HL-60/S4 (cell line): ENCODE results near the gene DPYSL5.

Experiments used
- in situ Hi-C: fragments of 300-500 bp; cut with MboI; formaldehyde crosslinking; loops from 2 replicates; pipeline ENCODE4 v1.14.3; 2022; ENCODE audit warnings: low sequenced_read_pairs

The DPYSL5 gene

GRCh38 chr2:26898480-26899078 lies 50.6 kb downstream of the DPYSL5 start:
- in situ Hi-C loops: no loop called here

GRCh38 chr2:26899500-26900164 lies 51.7 kb downstream of the DPYSL5 start:
- in situ Hi-C loops: no loop called here

- in situ Hi-C loops: no loop called here
These were observed 52.9 kb downstream of the DPYSL5 start for GRCh38 chr2:26900831-26901321.

- in situ Hi-C loops: no loop called here
These were observed 53.6 kb downstream of the DPYSL5 start for GRCh38 chr2:26901326-26902183.

GRCh38 chr2:26903676-26904075 lies 55.7 kb downstream of the DPYSL5 start:
- in situ Hi-C loops: no loop called here

- in situ Hi-C loops: no loop called here
These were observed 56.9 kb downstream of the DPYSL5 start for GRCh38 chr2:26904839-26905238.

- in situ Hi-C loops: no loop called here
These were observed 57.6 kb downstream of the DPYSL5 start for GRCh38 chr2:26905341-26906198.

GRCh38 chr2:26907416-26907815 lies 59.5 kb downstream of the DPYSL5 start:
- in situ Hi-C loops: no loop called here

- in situ Hi-C loops: no loop called here
These were observed 62.2 kb downstream of the DPYSL5 start for GRCh38 chr2:26910176-26910575.

GRCh38 chr2:26911911-26912861 lies 64.3 kb downstream of the DPYSL5 start:
- in situ Hi-C loops: no loop called here

- in situ Hi-C loops: no loop called here
These were observed 65.7 kb downstream of the DPYSL5 start for GRCh38 chr2:26913606-26913998.

GRCh38 chr2:26913999-26914658 lies 66.2 kb downstream of the DPYSL5 start:
- in situ Hi-C loops: no loop called here

GRCh38 chr2:26914659-26915310 lies 66.9 kb downstream of the DPYSL5 start:
- in situ Hi-C loops: no loop called here

- in situ Hi-C loops: no loop called here
These were observed 67.4 kb downstream of the DPYSL5 start for GRCh38 chr2:26915316-26915715.

GRCh38 chr2:26916128-26916692 lies 68.3 kb downstream of the DPYSL5 start:
- in situ Hi-C loops: no loop called here

- in situ Hi-C loops: no loop called here
These were observed 69.4 kb downstream of the DPYSL5 start for GRCh38 chr2:26917135-26917836.

- in situ Hi-C loops: loop anchor here (5.0 kb wide), 1 partner anchor 74 kb away; the partner anchor contains the start of gene DPYSL5
These were observed 73.4 kb downstream of the DPYSL5 start for GRCh38 chr2:26921323-26921722.
